ENCODE measurements around the gene OR2S2. TPM values are rescaled to one million over a fixed set of nuclear protein-coding genes. Genes with fewer than 3 reads are reported as not detected.
"Not testable (repeated sequence)": the region's sequence is repeated elsewhere in the genome, so short reads cannot be mapped to it uniquely, and the experiment has no call there.

Gene OR2S2
- total RNA-seq, 1 donor from 2014 or later: not detected

- DNase-seq (ENCODE audit: low read depth in 2 of 2): not testable (repeated sequence)
Measured at GRCh38 chr9:35934069-35934468, 23.9 kb downstream of the OR2S2 start.

- DNase-seq (ENCODE audit: low read depth in 2 of 2): no peak
Measured at GRCh38 chr9:35933550-35934067, 24.3 kb downstream of the OR2S2 start.

GRCh38 chr9:35932735-35933134 lies 25.2 kb downstream of the OR2S2 start:
- no peak for DNase-seq (ENCODE audit: low read depth in 2 of 2)

- DNase-seq (ENCODE audit: low read depth in 2 of 2): no peak
Measured at GRCh38 chr9:35930989-35931388, 27.0 kb downstream of the OR2S2 start.

- DNase-seq (ENCODE audit: low read depth in 2 of 2): no peak
Measured at GRCh38 chr9:35930521-35930920, 27.4 kb downstream of the OR2S2 start.

GRCh38 chr9:35929453-35929718 lies 28.6 kb downstream of the OR2S2 start:
- DNase-seq (ENCODE audit: low read depth in 2 of 2): no peak

- no peak for DNase-seq (ENCODE audit: low read depth in 2 of 2)
Measured at GRCh38 chr9:35928591-35929452, 29.1 kb downstream of the OR2S2 start.

- peak; percentile 48 to 77 for DNase-seq (ENCODE audit: low read depth in 2 of 2)
Measured at GRCh38 chr9:35923927-35924763, 33.8 kb downstream of the OR2S2 start.

GRCh38 chr9:35923598-35923926 lies 34.4 kb downstream of the OR2S2 start:
- DNase-seq (ENCODE audit: low read depth in 2 of 2): no peak

- peak; percentile 25 to 48 for DNase-seq (ENCODE audit: low read depth in 2 of 2)
Measured at GRCh38 chr9:35920051-35920620, 37.8 kb downstream of the OR2S2 start.

- no peak for DNase-seq (ENCODE audit: low read depth in 2 of 2)
Measured at GRCh38 chr9:35919212-35920008, 38.5 kb downstream of the OR2S2 start.

- DNase-seq (ENCODE audit: low read depth in 2 of 2): no peak
Measured at GRCh38 chr9:35918780-35919179, 39.2 kb downstream of the OR2S2 start.

- DNase-seq (ENCODE audit: low read depth in 2 of 2): no peak
Measured at GRCh38 chr9:35917261-35917660, 40.7 kb downstream of the OR2S2 start.

- DNase-seq (ENCODE audit: low read depth in 2 of 2): no peak
Measured at GRCh38 chr9:35915681-35916294, 42.2 kb downstream of the OR2S2 start.

GRCh38 chr9:35914301-35914807 lies 43.6 kb downstream of the OR2S2 start:
- DNase-seq (ENCODE audit: low read depth in 2 of 2): peak; percentile 75 to 77

- peak in 1 of 2 donors; percentile 22 for DNase-seq (ENCODE audit: low read depth in 2 of 2)
Measured at GRCh38 chr9:35913429-35913828, 44.5 kb downstream of the OR2S2 start.

- DNase-seq (ENCODE audit: low read depth in 2 of 2): peak in 1 of 2 donors; percentile 18
Measured at GRCh38 chr9:35912791-35913400, 45.1 kb downstream of the OR2S2 start.

GRCh38 chr9:35911690-35912089 lies 46.3 kb downstream of the OR2S2 start:
- DNase-seq (ENCODE audit: low read depth in 2 of 2): no peak

GRCh38 chr9:35910613-35911359 lies 47.2 kb downstream of the OR2S2 start:
- DNase-seq (ENCODE audit: low read depth in 2 of 2): peak; percentile 71 to 87
